SKM-1 treated with dmso at 0.1 percent for 144 hours (cell line): Measurements from ENCODE around the gene TMEM89.

Experiments used
- DNase-seq: peaks from one replicate; lab custom pipeline; 2025; ENCODE audit not compliant: unreplicated experiment; lab: John Stamatoyannopoulos, UW

The TMEM89 gene

DNA sequence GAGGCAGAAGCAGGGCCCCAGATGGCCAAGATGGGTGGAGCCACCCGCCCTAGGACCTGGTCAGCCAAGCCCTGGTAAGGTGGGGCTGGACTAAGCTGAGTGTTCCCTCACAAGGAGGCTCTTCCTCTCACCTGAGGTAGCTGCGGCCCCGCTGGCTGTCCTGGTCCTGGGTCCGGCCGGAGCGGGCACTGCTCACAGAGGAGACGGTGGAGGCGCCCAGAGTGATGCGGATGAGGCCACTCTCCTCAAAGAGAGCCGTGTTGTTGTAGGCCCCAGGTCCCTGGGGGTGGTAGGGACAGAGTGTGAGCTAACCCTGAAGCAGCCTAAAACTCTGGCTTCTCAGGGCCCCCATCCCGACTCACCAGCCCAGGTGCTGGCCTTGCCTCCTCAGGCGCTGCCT is 21.0 kb upstream of the TMEM89 start:
- no peak for DNase-seq

DNA sequence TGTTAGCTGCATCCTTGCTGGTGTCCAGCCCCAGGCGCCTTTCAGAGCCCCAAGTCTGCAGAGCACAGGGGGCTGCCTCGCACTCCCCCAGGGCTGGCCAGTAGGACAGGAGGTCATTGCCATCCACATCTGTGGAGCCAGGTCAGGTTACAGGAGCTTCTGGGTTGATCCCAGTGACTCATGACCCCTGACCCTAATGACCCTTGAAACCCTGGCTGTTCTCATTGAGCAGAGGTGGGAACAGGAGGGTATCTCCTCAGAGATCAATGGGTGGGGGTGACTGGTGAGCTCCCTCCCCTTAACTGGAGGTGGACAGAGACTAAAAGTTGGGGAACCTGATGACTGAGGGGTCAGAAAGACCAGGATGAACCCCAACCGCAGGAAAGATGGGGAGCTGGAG is 19.8 kb upstream of the TMEM89 start:
- no peak for DNase-seq

DNA sequence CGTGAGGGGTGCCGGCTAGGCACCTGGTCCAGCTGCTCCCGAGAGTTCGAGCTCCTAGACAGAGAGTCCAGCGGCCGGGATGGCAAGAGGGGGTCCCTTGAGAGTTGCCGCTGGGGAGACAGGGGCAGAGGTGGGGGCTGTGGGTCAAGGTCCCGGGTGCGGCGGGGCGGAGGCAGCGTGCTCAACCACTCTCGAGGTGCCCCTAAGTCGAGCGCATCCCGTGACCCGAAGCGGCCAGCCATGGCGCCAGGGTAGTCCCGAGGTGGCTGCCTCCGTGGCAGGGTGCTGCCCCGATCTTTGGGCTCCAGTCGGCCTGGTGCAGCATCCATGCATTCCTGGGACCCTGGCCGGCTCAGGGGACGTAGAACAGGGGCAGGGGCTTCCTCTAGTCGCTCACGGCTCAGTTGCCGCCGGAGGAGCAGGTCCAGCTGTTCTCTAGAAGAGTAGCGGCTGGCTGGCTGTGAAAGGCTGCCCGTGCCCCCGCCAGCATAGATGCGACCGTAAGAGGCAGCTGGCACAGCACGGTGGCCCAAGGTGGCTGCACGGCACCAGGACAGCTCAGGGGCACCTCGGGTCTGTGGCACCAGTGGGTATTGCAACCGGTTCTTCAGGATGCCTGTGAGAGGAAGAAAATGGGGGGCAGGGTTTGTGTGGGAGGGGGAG is 18.5 kb upstream of the TMEM89 start:
- DNase-seq: no peak

DNA sequence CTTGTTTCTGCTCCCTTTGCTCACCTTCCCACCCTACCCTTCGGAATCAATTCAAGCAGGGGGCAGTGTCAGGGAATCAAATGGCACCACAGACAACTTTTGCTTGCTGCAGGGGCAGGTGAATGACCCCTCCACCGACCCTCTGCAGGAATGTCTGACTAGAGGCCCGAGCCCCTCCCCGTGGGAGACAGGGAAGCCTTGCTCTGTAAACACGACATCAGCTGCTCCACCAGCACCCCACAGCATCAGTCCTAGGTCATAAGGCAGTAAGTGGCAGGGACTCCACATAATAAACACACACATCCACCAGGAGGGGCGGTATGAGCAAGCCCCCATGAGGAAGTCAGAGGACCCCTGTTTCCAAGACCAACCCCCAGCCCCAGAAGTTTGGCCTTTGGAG is 15.7 kb upstream of the TMEM89 start:
- DNase-seq: no peak

DNA sequence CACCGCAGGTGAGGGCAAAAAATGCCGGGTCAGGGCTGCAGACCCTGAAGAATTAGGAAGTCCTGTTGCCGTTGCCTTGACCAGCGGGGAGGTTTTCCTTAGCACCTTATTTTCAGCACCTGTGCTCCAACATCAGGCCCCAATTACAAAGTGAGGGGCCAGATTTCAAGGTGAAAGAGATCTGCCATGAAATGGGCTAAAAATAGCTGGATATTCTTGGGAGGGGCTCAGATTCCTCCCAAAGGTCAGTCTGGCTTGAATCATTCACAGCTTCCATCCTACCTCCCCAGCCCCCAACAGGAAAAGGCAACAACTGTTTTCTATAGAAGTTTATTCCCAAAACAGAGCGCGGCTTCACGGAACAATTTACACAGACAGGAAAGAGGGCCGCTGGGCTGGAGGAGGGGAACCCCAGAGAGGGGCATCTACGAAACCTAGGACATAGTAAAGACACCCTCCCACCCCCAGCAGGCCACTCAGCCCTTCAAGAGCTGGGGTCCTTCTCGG is 14.6 kb upstream of the TMEM89 start:
- DNase-seq: no peak

DNA sequence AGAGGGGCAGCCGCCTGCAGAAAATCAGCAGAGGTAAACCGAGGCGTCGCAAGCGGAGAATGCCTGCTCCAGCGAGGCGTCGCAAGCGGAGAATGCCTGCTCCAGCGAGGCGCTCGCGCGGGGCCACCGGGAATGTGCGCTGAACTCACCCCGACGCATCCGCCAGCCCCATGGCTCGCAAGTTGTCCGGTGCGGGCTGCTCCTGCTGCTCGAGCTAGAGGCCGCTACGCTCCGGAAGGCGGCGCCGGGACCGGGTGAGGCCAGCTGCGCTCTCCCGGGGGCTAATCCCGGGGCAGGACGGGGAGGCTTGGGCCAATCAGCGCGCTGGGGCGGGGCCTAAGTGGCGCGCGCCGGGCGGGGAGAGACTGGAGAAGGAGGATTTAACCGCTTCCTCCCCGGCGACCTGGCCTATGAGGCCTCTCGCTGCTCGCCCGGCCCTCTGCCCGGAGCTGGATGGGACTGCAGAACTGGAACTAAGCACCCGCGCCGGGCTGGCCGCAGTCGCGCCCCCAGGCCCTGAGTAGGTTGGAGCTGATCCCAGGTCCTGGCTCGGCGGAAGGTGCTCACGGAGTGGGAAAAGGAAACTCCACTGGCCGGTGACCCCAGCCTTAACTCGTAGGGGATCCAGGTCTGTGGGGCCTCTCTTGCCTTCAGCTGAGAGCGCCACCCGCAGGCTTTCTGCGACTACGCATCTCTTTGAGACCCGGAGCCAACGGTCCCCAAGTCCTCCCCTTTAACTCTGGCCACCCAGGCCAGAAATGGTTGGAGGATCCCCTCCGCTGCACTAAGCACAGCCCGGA is 13.9 kb upstream of the TMEM89 start, which contains the start of gene SLC26A6:
SLC26A6 (minus strand) TSS at position 240 of the 800 bp plus-strand sequence; CDS start at position 172, 68 bp downstream.
- DNase-seq: peak; percentile 96

DNA sequence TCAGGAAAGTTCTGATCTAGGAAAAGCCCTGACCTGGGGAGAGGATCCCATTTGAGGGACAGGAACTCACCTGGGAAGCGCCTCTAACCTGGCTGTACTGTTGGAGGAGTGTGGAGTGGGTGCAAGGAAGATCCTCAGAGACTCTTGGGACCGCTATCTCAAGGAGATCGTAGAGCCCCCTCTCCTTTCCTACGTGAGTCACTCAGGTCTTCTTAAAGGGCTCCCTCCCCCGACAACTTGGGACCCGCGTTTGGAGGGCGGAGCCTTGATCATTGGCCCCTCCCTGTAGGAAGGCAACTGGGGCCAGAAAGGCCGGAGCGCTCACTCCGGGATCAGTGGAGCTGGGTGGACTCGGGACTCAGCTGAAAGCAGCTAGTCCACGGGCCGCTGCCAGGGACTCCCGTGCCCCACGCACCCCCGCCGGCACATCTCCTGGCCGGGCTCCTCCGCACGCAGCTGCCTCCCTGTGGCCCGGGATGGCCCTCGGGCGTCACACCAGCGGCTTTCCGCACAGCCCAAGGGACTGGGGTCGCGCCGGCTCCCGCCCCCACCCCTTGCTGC is 13.2 kb upstream of the TMEM89 start:
- DNase-seq: peak; percentile 13

DNA sequence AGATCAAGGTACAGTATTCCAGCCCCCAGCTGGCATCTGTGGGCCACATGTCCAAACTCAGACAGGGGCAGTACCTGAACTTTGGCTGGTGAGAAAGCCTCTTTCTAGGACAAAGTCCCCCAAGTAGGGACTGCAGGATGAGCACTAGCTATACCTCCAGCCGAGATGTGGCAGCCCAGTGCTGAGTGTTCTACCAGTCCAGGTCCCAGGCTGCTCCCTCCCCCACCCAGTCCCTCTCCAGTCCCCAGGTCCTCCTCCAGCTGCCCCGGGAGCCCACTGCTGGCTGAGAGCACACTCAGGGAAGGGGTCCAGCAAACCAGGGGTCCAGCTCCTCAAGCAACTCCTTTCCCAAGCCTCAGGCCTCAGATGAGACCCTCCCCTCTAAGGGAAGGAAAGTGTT is 12.2 kb upstream of the TMEM89 start:
- DNase-seq: no peak

DNA sequence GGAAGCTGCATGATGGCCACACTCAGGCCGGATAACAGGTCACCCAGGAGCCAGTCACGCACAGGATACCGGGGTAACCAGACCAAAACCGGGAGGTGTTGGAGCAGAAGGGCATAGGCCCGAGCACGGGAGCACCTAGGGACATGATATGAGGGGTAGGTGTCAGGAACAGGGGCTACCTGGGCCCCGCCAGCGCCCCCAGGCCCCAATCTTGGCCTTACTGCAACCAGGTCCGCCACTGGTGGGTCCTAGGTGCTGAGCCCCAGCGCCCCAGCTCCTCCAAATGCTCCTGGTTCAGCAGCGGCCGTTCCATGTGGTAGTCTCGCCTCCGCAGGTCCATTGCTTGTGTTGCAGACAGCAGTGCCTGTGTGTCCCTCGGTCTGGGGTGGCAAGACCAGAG is 11.7 kb upstream of the TMEM89 start:
- DNase-seq: no peak

DNA sequence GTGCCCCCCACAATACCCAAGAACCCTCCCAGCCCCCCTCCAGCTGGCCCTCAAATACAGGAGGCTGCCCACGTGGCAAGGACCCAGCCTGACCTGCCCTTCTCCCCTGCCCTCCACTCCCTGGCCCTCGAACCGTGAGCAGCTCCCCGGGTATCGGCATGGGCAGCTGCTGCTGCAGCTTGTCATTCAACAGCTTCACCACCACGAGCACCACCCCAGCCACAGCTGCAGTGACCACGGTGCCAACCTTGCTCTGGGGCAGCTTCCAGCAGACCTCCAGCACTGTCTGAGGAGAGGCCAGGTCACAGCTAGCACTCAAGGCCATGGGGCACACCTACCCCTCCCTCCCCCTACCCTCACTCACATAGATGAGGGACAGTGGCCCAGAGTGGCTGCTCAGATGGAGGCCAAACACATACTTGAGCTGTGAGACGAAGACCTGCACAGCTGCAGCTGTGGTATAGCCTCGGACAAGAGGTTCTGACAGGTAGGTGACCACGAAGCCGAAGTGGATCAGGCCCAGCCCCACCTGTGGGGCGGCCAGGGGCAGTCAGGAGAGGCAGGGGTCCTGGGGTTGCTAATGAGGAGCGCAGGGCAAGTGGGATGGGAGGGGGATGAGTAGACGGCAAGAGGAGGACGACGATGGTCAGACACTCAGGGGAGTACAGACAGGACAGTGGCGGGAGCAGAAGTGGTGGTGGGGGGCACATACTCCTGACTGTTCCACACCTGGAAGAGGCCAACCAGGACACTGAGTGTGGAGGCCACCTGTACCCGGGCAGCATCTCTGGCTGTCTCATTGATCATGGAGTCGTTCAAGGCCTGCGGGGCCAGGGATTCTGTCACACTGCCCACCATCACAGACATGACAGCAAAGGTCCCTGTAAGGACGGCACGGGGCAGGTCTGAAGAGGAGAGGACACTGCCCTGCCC is 10.2 kb upstream of the TMEM89 start:
- DNase-seq: no peak

DNA sequence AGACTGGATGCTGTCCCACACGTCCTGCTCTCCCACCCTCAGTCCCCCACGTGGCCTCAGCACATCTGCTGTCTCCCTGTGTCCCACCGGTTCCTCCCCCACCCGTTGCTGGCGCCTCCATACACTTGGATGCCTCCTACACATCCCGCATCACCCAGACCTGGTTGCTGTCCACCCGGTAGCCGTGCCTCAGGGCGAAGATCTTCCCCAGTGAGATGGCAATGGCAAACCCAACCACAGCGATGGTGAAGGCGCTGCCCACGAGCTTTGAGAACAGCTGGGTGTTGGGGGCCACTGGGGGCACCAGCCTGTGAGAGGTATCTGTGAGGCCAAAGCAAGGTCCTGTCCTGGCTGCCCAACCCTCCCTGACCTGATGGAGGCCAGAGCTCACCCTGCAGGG is 9.3 kb upstream of the TMEM89 start:
- DNase-seq: no peak

DNA sequence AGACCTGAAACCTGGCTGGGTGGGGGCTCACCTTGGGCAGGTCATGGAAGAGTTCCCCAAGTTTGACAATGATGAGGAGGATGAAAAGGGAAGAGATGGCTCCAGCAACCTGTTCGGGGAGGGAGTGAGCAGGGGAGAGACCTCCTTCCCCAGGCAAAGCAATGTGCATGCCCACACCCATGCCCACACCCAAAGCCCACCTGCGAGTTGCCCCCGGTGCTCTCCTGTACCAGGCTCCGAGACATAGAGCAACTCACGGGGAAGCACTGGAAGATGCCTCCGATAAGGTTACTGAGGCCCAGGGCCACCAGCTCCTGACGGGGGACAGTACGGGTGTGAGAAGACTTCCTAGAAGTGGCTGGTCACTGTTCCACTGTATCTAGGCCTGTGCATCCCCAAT is 8.8 kb upstream of the TMEM89 start:
- no peak for DNase-seq

DNA sequence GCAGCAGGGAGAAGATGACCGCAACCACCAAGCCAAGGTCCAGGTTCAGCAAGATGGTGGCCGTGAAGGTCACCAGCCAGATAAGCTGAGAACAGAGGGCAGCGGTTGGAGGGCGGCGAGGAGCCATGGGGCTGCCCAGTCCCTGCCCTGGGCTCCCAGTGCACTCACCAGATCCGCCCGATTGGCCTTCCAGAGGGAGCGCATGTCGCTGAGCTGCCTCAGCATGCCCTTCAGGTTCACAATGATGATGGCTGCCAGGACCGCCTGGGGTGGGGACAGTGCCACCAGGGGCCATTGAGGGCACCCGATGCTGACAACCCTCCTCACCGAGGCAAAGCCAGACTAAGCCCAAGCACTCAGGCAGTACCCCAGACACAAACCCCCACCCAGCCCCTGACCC is 8.3 kb upstream of the TMEM89 start:
- no peak for DNase-seq

DNA sequence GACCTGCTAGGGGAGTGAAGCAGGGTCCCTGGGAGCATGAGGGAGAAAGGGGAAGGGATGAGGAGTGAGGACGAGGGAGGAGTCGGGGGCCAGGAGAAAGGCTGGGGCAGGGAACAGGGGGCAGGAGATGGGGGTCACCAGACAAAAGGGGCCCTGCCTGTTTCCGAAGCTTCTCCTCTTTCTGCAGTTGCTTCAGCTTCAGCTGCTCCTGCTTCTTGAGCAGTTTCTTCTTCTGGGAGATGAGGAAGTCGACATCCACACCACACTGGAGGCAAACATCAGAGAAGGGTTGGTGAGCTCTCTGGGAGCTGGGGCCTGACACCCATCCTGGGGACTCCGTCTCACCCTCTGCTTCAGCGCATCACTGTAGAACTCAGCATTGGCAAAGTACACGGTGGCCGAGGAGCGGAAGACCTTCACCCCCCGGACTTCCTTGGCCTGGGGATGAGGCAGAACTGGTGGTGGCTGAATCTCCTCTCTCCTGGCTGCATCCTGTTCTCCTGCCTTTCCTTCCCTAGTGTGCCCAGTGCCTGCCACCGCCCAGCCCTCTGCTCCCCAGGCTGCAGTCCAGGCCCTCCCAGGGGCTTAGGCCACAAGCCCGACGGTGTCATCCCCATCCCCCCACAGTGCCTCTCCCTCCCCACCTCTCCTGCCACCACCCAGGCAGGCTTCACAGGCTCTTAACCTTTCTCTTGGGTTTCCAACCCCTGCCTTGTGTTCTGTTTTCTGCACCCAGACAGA is 6.9 kb upstream of the TMEM89 start:
- DNase-seq: no peak

DNA sequence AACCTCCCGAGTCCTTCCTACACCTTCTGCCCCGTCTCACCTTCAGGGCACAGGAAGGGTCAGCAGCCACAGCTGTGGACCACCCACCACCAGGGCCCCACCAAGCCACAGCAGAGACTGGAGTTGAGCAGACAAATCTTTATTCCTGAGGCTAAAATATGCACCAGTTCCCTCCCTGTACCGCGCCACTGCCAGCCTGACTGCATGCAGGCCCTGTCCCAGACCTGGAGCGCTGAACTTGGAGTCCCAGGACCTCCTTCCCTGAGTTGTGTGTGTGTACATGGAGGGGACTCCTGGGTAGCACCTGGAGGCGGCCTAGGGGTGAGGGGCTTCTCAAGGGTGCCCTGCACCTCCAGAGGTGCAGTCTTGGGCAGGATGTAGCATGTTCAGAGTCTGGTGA is 4.0 kb upstream of the TMEM89 start:
- no peak for DNase-seq

DNA sequence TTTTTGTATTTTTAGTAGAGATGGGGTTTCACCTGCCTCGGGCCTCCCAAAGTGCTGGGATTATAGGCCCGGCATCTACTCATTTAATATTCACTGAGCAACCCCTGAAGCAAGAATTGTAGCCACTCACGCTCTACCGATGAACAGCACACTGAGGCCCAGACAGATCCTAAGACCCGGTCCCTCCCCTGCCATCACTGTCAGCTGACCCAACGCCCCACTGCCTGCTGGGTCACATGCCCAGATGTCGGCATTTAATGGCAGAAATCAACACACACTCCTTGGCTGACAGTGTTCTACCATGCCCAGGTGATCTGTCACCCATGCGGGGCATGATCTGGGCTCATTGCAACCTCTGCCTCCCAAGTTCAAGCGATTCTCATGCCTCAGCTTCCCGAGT is 3.2 kb upstream of the TMEM89 start:
- DNase-seq: no peak

DNA sequence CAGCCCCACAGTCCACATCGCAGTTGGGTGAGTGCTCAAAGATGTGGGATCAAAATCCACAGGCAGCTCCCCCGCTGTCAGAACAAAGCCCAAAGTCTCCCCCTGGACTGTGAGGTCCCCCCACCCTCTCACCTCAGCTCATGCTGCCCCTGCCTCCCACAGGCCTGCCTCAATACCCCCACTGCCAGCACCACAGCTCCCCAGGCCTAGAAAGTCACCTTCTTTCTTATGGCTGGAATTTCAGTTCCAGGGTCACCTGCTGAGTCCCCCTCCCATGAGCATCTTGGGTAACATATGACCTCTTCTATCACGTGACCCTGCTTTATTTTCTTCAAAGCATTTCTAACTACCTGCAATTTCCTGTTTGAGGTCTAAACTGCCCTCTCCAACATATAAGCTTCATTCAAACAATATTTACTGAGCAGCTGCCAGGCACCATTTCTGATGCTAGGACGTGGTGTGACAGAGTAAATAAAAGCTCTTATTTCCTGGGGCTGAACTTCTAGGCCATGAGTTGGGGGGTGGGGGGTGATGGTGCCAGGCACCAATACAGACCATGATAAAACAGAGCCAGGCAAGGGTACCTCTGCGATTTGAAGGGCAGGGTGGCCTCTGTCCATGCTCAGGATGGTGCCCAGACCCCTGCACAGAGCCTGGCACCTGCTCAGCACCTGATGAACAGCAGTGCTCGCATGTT is 2.4 kb upstream of the TMEM89 start:
- DNase-seq: no peak

DNA sequence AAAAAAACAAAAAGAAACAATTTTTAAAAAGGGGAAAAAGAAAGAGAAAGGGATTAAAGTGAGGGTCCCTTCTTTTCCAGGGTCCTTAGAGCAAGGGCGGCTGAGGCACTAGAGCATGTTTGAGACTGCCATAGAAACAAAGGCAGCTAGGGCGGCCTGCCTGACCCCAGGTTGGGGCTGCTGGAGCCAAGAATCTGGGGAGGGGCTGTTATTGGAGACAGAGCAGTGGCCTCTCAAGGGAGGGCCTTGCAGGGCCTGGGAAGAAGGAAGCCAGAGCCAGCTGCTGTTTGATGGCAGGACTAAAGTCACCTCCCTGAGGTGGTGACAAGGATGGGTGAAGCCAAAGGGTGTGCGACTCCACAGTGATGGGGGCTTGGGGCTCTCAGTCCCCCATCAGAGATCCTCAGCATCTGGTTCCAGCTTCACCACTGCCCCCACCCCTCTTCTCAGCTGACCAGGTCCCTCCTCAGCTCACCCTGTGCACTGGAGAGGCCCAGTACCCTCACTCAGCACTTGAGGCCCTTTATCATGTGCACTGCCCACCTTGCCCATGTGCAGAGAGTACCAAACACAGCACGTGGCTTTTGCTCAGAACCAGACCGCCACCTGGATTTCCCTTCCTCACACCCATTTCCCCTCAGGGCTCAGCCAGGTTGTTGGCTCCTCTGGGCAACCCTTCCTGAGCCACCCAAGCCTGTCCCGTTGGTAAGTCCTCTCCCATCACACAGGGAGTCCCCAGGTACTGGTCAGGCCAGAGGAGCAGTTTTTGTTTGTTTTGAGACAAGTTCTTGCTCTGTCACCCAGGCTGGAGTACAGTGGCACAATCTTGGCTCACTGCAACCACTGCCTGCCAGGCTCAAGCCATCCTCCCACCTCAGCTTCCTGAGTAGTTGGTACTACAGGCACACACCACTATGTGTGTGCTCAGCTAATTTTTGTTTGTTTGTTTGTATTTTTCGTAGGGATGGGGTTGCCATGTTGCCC is 1.7 kb downstream of the TMEM89 start:
- DNase-seq: no peak

DNA sequence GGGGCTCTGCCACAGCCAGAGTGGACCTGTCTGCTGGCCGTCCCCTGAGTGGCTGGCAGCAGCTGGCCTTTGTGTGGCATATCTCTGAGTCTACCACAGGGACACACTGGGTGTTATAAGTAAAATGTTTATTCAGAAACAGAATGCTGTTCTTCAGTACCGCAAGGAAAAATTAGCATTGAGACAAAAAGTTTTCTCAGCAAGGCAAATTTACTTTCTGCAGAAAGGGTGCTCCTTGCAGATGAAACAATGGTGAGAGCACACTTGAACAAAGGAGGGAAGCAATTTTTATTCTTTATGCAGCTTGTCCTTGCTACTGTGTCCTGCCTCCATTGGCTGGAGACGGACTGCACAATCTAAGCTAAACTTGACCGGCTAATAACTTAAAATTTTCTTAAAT is 4.0 kb downstream of the TMEM89 start:
- DNase-seq: no peak
